Body of pancreas (tissue), 4 donors: ENCODE results near the gene GJA3. TPM values are rescaled to one million over a fixed set of nuclear protein-coding genes. Genes with fewer than 3 reads are reported as not detected.

Source experiments
- ATAC-seq: fragments of 150-250 bp; one replicate; pipeline ENCODE4 v1.9.1; 2016
- DNase-seq, 4 donors: peaks; one replicate each; pipeline ENCODE4 v3.0.0-alpha.2; 2019
- H3K27ac ChIP-seq, 4 donors: fragments of 200-600 bp; sonication (generic); 1 replicate in 3 of 4; 2 replicates in 1 of 4; pipeline versions ENCODE4 v1.5.1 to v1.6.1; 2016 to 2019; ENCODE audit warnings: mild to moderate bottlenecking in 1 of 4, mixed read lengths in 1 of 4, moderate library complexity in 1 of 4
- H3K27me3 ChIP-seq, 2 donors: fragments of 200-600 bp; sonication (generic); one replicate each; pipeline ENCODE4 v1.6.0; 2016; ENCODE audit warnings: mild to moderate bottlenecking in 1 of 2
- H3K36me3 ChIP-seq, 2 donors: fragments of 200-600 bp; sonication (generic); replicated peaks in 1 of 2; 2 replicates each; pipeline ENCODE4 v1.5.1; 2016; ENCODE audit warnings: low read depth in 2 of 2; ENCODE audit not compliant: insufficient read depth in 1 of 2
- H3K4me1 ChIP-seq: fragments of 200-600 bp; sonication (generic); one replicate; pipeline ENCODE4 v1.6.0; 2016
- H3K4me3 ChIP-seq, 2 donors: fragments of 200-600 bp; sonication (generic); 1 replicate in 1 of 2; 2 replicates in 1 of 2; pipeline ENCODE4 v1.5.1; 2016 to 2019
- H3K9me3 ChIP-seq, 3 donors: fragments of 200-600 bp; sonication (generic); 1 replicate in 2 of 3; 2 replicates in 1 of 3; pipeline ENCODE4 v1.5.1; 2016
- CTCF ChIP-seq, 7 experiments: fragments of 450-650 bp in 4 of 7; fragments of 200-600 bp in 3 of 7; sonication (generic) in 3 of 7; IDR thresholded peaks; one replicate each; pipeline ENCODE4 v1.5.1; 2016 to 2019; ENCODE audit warnings: antibody characterized with exemption in 7 of 7
- POLR2A ChIP-seq, 3 donors: fragments of 450-650 bp; IDR thresholded peaks; one replicate each; pipeline ENCODE4 v1.6.1; 2016; ENCODE audit warnings: antibody characterized with exemption in 3 of 3, mild to moderate bottlenecking in 2 of 3
- WGBS, 2 donors: methylation state at CpG; one replicate each; pipeline ENCODE4 v1.1.5; 2017; 5-methylcytosine and 5-hydroxymethylcytosine counted together
- intact Hi-C: fragments of 100-400 bp; cut with DNase I; formaldehyde crosslinking; loops from one replicate; pipeline ENCODE4 v1.15.1; 2023
- total RNA-seq, 2 donors: library from RNA; depleted of rRNA; stranded (reverse); fragments of >200 nt; gene quantifications; one replicate each; pipeline ENCODE4 v1.1.0, GENCODE V29; 2016

Gene GJA3
- total RNA-seq, 2 donors from 2014 or later = not detected

GRCh38 chr13:20190481-20191310 lies 29.8 kb upstream of the GJA3 start:
- ATAC-seq (no peak), DNase-seq (no peak)
- Histone ChIP-seq H3K27me3 (peaks cover 0 to 20% of the 10 kb centered on the region in 2 donors), H3K9me3 (no peaks in the 10 kb centered on the region), H3K36me3 (no peaks in the 10 kb centered on the region), H3K27ac (no peak overlapping the region), H3K4me3 (no peak overlapping the region), H3K4me1 (peaks cover 28% of the 10 kb centered on the region)
- no peak for TF ChIP-seq POLR2A (IDR thresholded peaks at IDR 0.05)
- TF ChIP-seq CTCF (IDR thresholded peaks at IDR 0.05) = no peak
- intact Hi-C loops = no loop called here
- 91 to 92% methylated on average over 16 of the region's 16 CpGs for WGBS, 2 donors

GRCh38 chr13:20190076-20190475 lies 29.2 kb upstream of the GJA3 start:
- DNase-seq (no peak), ATAC-seq (no peak)
- intact Hi-C loops = no loop called here
- no peaks in the 10 kb centered on the region for H3K9me3 ChIP-seq
- peaks cover 0 to 20% of the 10 kb centered on the region in 2 donors for H3K27me3 ChIP-seq
- H3K36me3 ChIP-seq = no peaks in the 10 kb centered on the region
- H3K4me1 ChIP-seq = peaks cover 28% of the 10 kb centered on the region
- no peak overlapping the region for H3K4me3 ChIP-seq
- WGBS, 2 donors = 73 to 74% methylated on average over 5 of the region's 5 CpGs
- no peak for TF ChIP-seq POLR2A (IDR thresholded peaks at IDR 0.05)
- no peak for TF ChIP-seq CTCF (IDR thresholded peaks at IDR 0.05)
- no peak overlapping the region for H3K27ac ChIP-seq

GRCh38 chr13:20188667-20189553 lies 28.1 kb upstream of the GJA3 start:
- H3K27ac ChIP-seq = no peak overlapping the region
- no peaks in the 10 kb centered on the region for H3K36me3 ChIP-seq
- no peak for TF ChIP-seq POLR2A (IDR thresholded peaks at IDR 0.05)
- 82 to 87% methylated on average over 28 of the region's 28 CpGs for WGBS, 2 donors
- H3K9me3 ChIP-seq = no peaks in the 10 kb centered on the region
- peaks cover 0 to 12% of the 10 kb centered on the region in 2 donors for H3K27me3 ChIP-seq
- no peak for ATAC-seq
- H3K4me3 ChIP-seq = no peak overlapping the region
- intact Hi-C loops = no loop called here
- DNase-seq = peak in 1 of 4 donors; percentile 20
- H3K4me1 ChIP-seq = peaks cover 23% of the 10 kb centered on the region

GRCh38 chr13:20186771-20187170 lies 25.9 kb upstream of the GJA3 start:
- H3K27me3 ChIP-seq = no peaks in the 10 kb centered on the region
- intact Hi-C loops = no loop called here
- 61 to 63% methylated on average over 6 of the region's 6 CpGs for WGBS, 2 donors
- no peaks in the 10 kb centered on the region for H3K9me3 ChIP-seq
- TF ChIP-seq POLR2A (IDR thresholded peaks at IDR 0.05) = no peak
- TF ChIP-seq CTCF (IDR thresholded peaks at IDR 0.05) = no peak
- ATAC-seq = no peak
- peaks cover 4% of the 10 kb centered on the region for H3K4me1 ChIP-seq
- H3K4me3 ChIP-seq = no peak overlapping the region
- no peak for DNase-seq
- no peaks in the 10 kb centered on the region for H3K36me3 ChIP-seq
- H3K27ac ChIP-seq = no peak overlapping the region

- ATAC-seq (no peak), DNase-seq (no peak)
- TF ChIP-seq CTCF (IDR thresholded peaks at IDR 0.05) = no peak
- TF ChIP-seq POLR2A (IDR thresholded peaks at IDR 0.05) = no peak
- no peaks in the 10 kb centered on the region for H3K36me3 ChIP-seq
- no peak overlapping the region for H3K27ac ChIP-seq
- H3K27me3 ChIP-seq = no peaks in the 10 kb centered on the region
- no peaks in the 10 kb centered on the region for H3K9me3 ChIP-seq
- H3K4me3 ChIP-seq = no peak overlapping the region
- no peaks in the 10 kb centered on the region for H3K4me1 ChIP-seq
- intact Hi-C loops = no loop called here
- WGBS, 2 donors = 61 to 71% methylated on average over 11 to 12 of the region's 12 CpGs
Measured at GRCh38 chr13:20185366-20186056, 24.7 kb upstream of the GJA3 start.
